Liver (tissue), 9 donors: ENCODE measurements around the gene FLT3LG. TPM values are rescaled to one million over a fixed set of nuclear protein-coding genes. Genes with fewer than 3 reads are reported as not detected.

Experiments
- DNase-seq: peaks from one replicate; pipeline ENCODE4 v3.0.0-alpha.2; 2017; ENCODE audit warnings: low spot score
- H3K27ac ChIP-seq, 2 donors: one replicate each; pipeline ENCODE4 v1.7.0; 2013; ENCODE audit warnings: inconsistent platforms in 2 of 2, low read length in 2 of 2, control low read depth in 1 of 2, low read depth in 1 of 2, mild to moderate bottlenecking in 1 of 2
- H3K27me3 ChIP-seq, 4 donors: one replicate each; pipeline versions ENCODE4 v1.6.1 to v1.7.0; 2013; ENCODE audit warnings: low read length in 3 of 4, inconsistent platforms in 1 of 4, mild to moderate bottlenecking in 1 of 4, moderate library complexity in 1 of 4; ENCODE audit not compliant: control insufficient read depth in 4 of 4, insufficient read depth in 4 of 4
- H3K36me3 ChIP-seq, 4 donors: one replicate each; pipeline versions ENCODE4 v1.6.1 to v1.7.0; 2013; ENCODE audit warnings: low read length in 3 of 4, mild to moderate bottlenecking in 3 of 4, low read depth in 1 of 4, moderate library complexity in 1 of 4; ENCODE audit not compliant: control insufficient read depth in 4 of 4, insufficient read depth in 3 of 4
- H3K4me1 ChIP-seq, 4 donors: one replicate each; pipeline versions ENCODE4 v1.6.1 to v1.7.0; 2013; ENCODE audit warnings: low read length in 3 of 4, mild to moderate bottlenecking in 3 of 4, moderate library complexity in 1 of 4; ENCODE audit not compliant: control insufficient read depth in 4 of 4, insufficient read depth in 4 of 4
- H3K4me3 ChIP-seq, 3 donors: one replicate each; pipeline versions ENCODE4 v1.6.1 to v1.7.0; 2013; ENCODE audit warnings: low read length in 3 of 3, control low read depth in 1 of 3, low read depth in 1 of 3, mild to moderate bottlenecking in 1 of 3
- H3K9ac ChIP-seq, 2 donors: one replicate each; pipeline ENCODE4 v1.7.0; 2013; ENCODE audit warnings: low read length in 2 of 2, mild to moderate bottlenecking in 2 of 2, moderate library complexity in 2 of 2, control low read depth in 1 of 2, low read depth in 1 of 2
- H3K9me3 ChIP-seq, 4 donors: one replicate each; pipeline versions ENCODE4 v1.6.1 to v1.7.0; 2013; ENCODE audit warnings: low read length in 3 of 4; ENCODE audit not compliant: control insufficient read depth in 4 of 4
- ATF3 ChIP-seq: IDR thresholded peaks from 2 replicates; pipeline ENCODE4 v1.6.1; 2016; ENCODE audit warnings: antibody characterized with exemption
- CTCF ChIP-seq: fragments of 150-350 bp; IDR thresholded peaks from 2 replicates; pipeline ENCODE4 v1.5.1; 2017; ENCODE audit warnings: improper control_type of control experiment, low read depth, low read length; ENCODE audit not compliant: missing input control
- EGR1 ChIP-seq, 2 donors: IDR thresholded peaks; 2 replicates each; pipeline ENCODE4 v1.6.1; 2016 to 2018; ENCODE audit warnings: antibody characterized with exemption in 2 of 2, low read depth in 2 of 2
- FOXA1 ChIP-seq: IDR thresholded peaks from 2 replicates; pipeline ENCODE4 v1.6.1; 2016; ENCODE audit warnings: antibody characterized with exemption
- GABPA ChIP-seq, 2 donors: IDR thresholded peaks in 1 of 2; conservative IDR thresholded peaks in 1 of 2; 2 replicates each; pipeline ENCODE4 v1.6.1; 2016; ENCODE audit warnings: antibody characterized with exemption in 2 of 2, mild to moderate bottlenecking in 1 of 2, moderate library complexity in 1 of 2
- HNF4A ChIP-seq, 2 donors: conservative IDR thresholded peaks; 2 replicates each; pipeline ENCODE4 v1.6.1; 2016; ENCODE audit warnings: antibody characterized with exemption in 2 of 2, mild to moderate bottlenecking in 2 of 2
- HNF4G ChIP-seq: IDR thresholded peaks from 2 replicates; pipeline ENCODE4 v1.6.1; 2016; ENCODE audit warnings: antibody characterized with exemption
- JUND ChIP-seq, 2 donors: IDR thresholded peaks; 2 replicates each; pipeline ENCODE4 v1.6.1; 2016; ENCODE audit warnings: antibody characterized with exemption in 2 of 2
- NR2F2 ChIP-seq: IDR thresholded peaks from 2 replicates; pipeline ENCODE4 v1.6.1; 2016; ENCODE audit warnings: antibody characterized with exemption
- REST ChIP-seq: IDR thresholded peaks from 2 replicates; pipeline ENCODE4 v1.6.1; 2016; ENCODE audit warnings: antibody characterized with exemption, mild to moderate bottlenecking
- RXRA ChIP-seq, 2 donors: IDR thresholded peaks; 2 replicates each; pipeline ENCODE4 v1.6.1; 2017 to 2018; ENCODE audit warnings: antibody characterized with exemption in 2 of 2, mild to moderate bottlenecking in 1 of 2
- SP1 ChIP-seq: IDR thresholded peaks from 2 replicates; pipeline ENCODE4 v1.6.1; 2018; ENCODE audit warnings: antibody characterized with exemption, mild to moderate bottlenecking
- TAF1 ChIP-seq: conservative IDR thresholded peaks from 2 replicates; pipeline ENCODE4 v1.6.1; 2016; ENCODE audit warnings: antibody characterized with exemption, mild to moderate bottlenecking
- WGBS: extraction: QIAGEN DNeasy Blood & Tissue Kit; methylation state at CpG from one replicate; pipeline ENCODE4 v1.1.7; 2013; 5-methylcytosine and 5-hydroxymethylcytosine counted together
- polyA plus RNA-seq, 2 donors: library from polyadenylated mRNA; stranded (reverse) in 1 of 2; unstranded in 1 of 2; fragments of 200-250 nt in 1 of 2; fragments of >200 nt in 1 of 2; fragmentation: Nextera tagmentation in 1 of 2; extraction: Ambion mirVana in 1 of 2; gene quantifications; one replicate each; pipeline versions ENCODE4 v1.2.1 to v1.2.3, GENCODE V29; 2013 to 2015
- total RNA-seq, 2 donors: library from RNA; depleted of rRNA; stranded (reverse); fragments of >200 nt; gene quantifications; one replicate each; pipeline ENCODE4 v1.2.3, GENCODE V29; 2014
- donor health status: healthy.
- donor health status: healthy.
- donor health status: healthy.
- donor health status: healthy.
- donor health status: healthy.

The FLT3LG gene
- total and polyA plus RNA-seq, 4 donors: 0.65 to 4.3 (median 2.2) TPM

GRCh38 chr19:49435670-49436069, 38.3 kb upstream of the FLT3LG start:
- no peaks in the 10 kb centered on the region for H3K4me1 ChIP-seq
- peaks cover 3 to 13% (median 7%) of the 10 kb centered on the region in 4 donors for H3K27me3 ChIP-seq
- TF ChIP-seq REST (no peak), HNF4G (no peak), GABPA (IDR thresholded peaks at IDR 0.05 in 1 of 2, conservative IDR thresholded peaks at IDR 0.05 in 1 of 2) (no peak), HNF4A (conservative IDR thresholded peaks at IDR 0.05) (no peak), TAF1 (no peak), SP1 (no peak), ATF3 (no peak), JUND (IDR thresholded peaks at IDR 0.05) (no peak), CTCF (no peak), FOXA1 (no peak)
- no peak overlapping the region for H3K9ac ChIP-seq
- no peak for DNase-seq
- H3K36me3 ChIP-seq: no peaks in the 10 kb centered on the region
- H3K9me3 ChIP-seq: peaks cover 0 to 2% (median 0%) of the 10 kb centered on the region in 4 donors
- WGBS: 80% methylated on average over 10 of the region's 10 CpGs
- no peak overlapping the region for H3K4me3 ChIP-seq
- no peak overlapping the region for H3K27ac ChIP-seq

- H3K27ac ChIP-seq: no peak overlapping the region
- DNase-seq: peak; percentile 62
- H3K4me3 ChIP-seq: no peak overlapping the region
- TF ChIP-seq HNF4G: no peak
- no peak for TF ChIP-seq HNF4A (conservative IDR thresholded peaks at IDR 0.05)
- TF ChIP-seq FOXA1: no peak
- no peak for TF ChIP-seq GABPA (IDR thresholded peaks at IDR 0.05 in 1 of 2, conservative IDR thresholded peaks at IDR 0.05 in 1 of 2)
- TF ChIP-seq TAF1: no peak
- TF ChIP-seq JUND (IDR thresholded peaks at IDR 0.05): no peak
- no peak for TF ChIP-seq NR2F2
- TF ChIP-seq RXRA (IDR thresholded peaks at IDR 0.05): no peak
- no peak for TF ChIP-seq EGR1 (IDR thresholded peaks at IDR 0.05; ENCODE audit: low read depth in 2 of 2)
- 12% methylated on average over 42 of the region's 42 CpGs for WGBS
- peaks cover 0 to 4% (median 0%) of the 10 kb centered on the region in 4 donors for H3K4me1 ChIP-seq
- H3K36me3 ChIP-seq: no peaks in the 10 kb centered on the region
- H3K9me3 ChIP-seq: peaks cover 0 to 2% (median 0%) of the 10 kb centered on the region in 4 donors
- peaks cover 3 to 11% (median 6%) of the 10 kb centered on the region in 4 donors for H3K27me3 ChIP-seq
- H3K9ac ChIP-seq: no peak overlapping the region
Measured at GRCh38 chr19:49436381-49437017, 37.5 kb upstream of the FLT3LG start.
